Measurements from ENCODE around the gene WDR11. TPM values are rescaled to one million over a fixed set of nuclear protein-coding genes. Genes with fewer than 3 reads are reported as not detected.
"Not testable (repeated sequence)": the region's sequence is repeated elsewhere in the genome, so short reads cannot be mapped to it uniquely, and the experiment has no call there.

WDR11 gene
- total RNA-seq, 1 donor from 2014 or later, result 51.4 TPM

GRCh38 chr10:120905268-120905667 is 54.1 kb downstream of the WDR11 start:
- Histone ChIP-seq H3K4me3 (no peak overlapping the region), H3K4me1 (no peaks in the 10 kb centered on the region), H3K36me3 (peaks cover 98% of the 10 kb centered on the region), H3K9me3 (peaks cover under 1% of the 10 kb centered on the region), H3K27me3 (ENCODE audit: low read depth) (no peaks in the 10 kb centered on the region), H3K27ac (no peak overlapping the region)
- no peak for TF ChIP-seq CTCF (IDR thresholded peaks at IDR 0.05)
- no peak for ATAC-seq
- no peak for DNase-seq
- intact Hi-C loops (cut with DNase I), result no loop called here

- H3K4me1 ChIP-seq, result no peaks in the 10 kb centered on the region
- ATAC-seq (peak in 1 of 2 donors; percentile 12), DNase-seq (no peak)
- H3K27me3 ChIP-seq (ENCODE audit: low read depth), result no peaks in the 10 kb centered on the region
- TF ChIP-seq CTCF (IDR thresholded peaks at IDR 0.05), result no peak
- H3K4me3 ChIP-seq, result no peak overlapping the region
- no peak overlapping the region for H3K27ac ChIP-seq
- H3K9me3 ChIP-seq, result no peaks in the 10 kb centered on the region
- intact Hi-C loops (cut with DNase I), result no loop called here
- no peaks in the 10 kb centered on the region for H3K36me3 ChIP-seq
Observed at GRCh38 chr10:120917521-120918250, 66.5 kb downstream of the WDR11 start.

- H3K9me3 ChIP-seq; H3K36me3 ChIP-seq; intact Hi-C loops (cut with DNase I); ATAC-seq; H3K27me3 ChIP-seq (ENCODE audit: low read depth); DNase-seq; H3K4me3 ChIP-seq; H3K27ac ChIP-seq; H3K4me1 ChIP-seq: not testable (repeated sequence)
Observed at GRCh38 chr10:120923886-120924285, 72.7 kb downstream of the WDR11 start.

GRCh38 chr10:120926611-120927010 is 75.4 kb downstream of the WDR11 start:
- TF ChIP-seq CTCF (IDR thresholded peaks at IDR 0.05), result no peak
- intact Hi-C loops (cut with DNase I), result no loop called here
- DNase-seq, result no peak

GRCh38 chr10:120927352-120927751 is 76.2 kb downstream of the WDR11 start:
- Histone ChIP-seq H3K27ac (no peak overlapping the region), H3K9me3 (no peaks in the 10 kb centered on the region), H3K27me3 (ENCODE audit: low read depth) (no peaks in the 10 kb centered on the region), H3K36me3 (no peaks in the 10 kb centered on the region), H3K4me1 (peaks cover 10% of the 10 kb centered on the region), H3K4me3 (no peak overlapping the region)
- ATAC-seq (no peak), DNase-seq (no peak)
- no peak for TF ChIP-seq CTCF (IDR thresholded peaks at IDR 0.05)
- intact Hi-C loops (cut with DNase I), result no loop called here

More at GRCh38 chr10:120926611-120927010, 75.4 kb downstream of the WDR11 start:
- H3K4me1 ChIP-seq, result peaks cover 3% of the 10 kb centered on the region
- no peak overlapping the region for H3K4me3 ChIP-seq
- no peak overlapping the region for H3K27ac ChIP-seq
- H3K9me3 ChIP-seq, result no peaks in the 10 kb centered on the region
- no peaks in the 10 kb centered on the region for H3K27me3 ChIP-seq (ENCODE audit: low read depth)
- ATAC-seq, result peak; percentile 11 to 41
- no peaks in the 10 kb centered on the region for H3K36me3 ChIP-seq

- no peaks in the 10 kb centered on the region for H3K27me3 ChIP-seq (ENCODE audit: low read depth)
- intact Hi-C loops (cut with DNase I), result no loop called here
- H3K36me3 ChIP-seq, result no peaks in the 10 kb centered on the region
- H3K9me3 ChIP-seq, result no peaks in the 10 kb centered on the region
- no peak overlapping the region for H3K27ac ChIP-seq
- H3K4me1 ChIP-seq, result peaks cover 10% of the 10 kb centered on the region
- TF ChIP-seq CTCF (IDR thresholded peaks at IDR 0.05), result no peak
- DNase-seq (no peak), ATAC-seq (no peak)
- no peak overlapping the region for H3K4me3 ChIP-seq
Observed at GRCh38 chr10:120929166-120929565, 78.0 kb downstream of the WDR11 start.

Data from lower lobe of right lung (tissue), 2 donors.